ENCODE results near the gene LRP1. TPM values are rescaled to one million over a fixed set of nuclear protein-coding genes. Genes with fewer than 3 reads are reported as not detected.

The LRP1 gene
- total RNA-seq, 4 donors from 2014 or later, result 128 to 312 (median 207) TPM

- Histone ChIP-seq H3K9me3 (no peaks in the 10 kb centered on the region), H3K4me1 (peaks cover 0 to 26% (median 12%) of the 10 kb centered on the region in 4 donors), H3K27ac (peak overlapping the region; percentile 95 to 99 (median 98)), H3K4me3 (peak overlapping the region; percentile 70 to 96 (median 89)), H3K36me3 (no peaks in the 10 kb centered on the region), H3K27me3 (no peaks in the 10 kb centered on the region)
- TF ChIP-seq CTCF (IDR thresholded peaks at IDR 0.05) (peak in 4 of 6 experiments; percentile 1 to 20 (median 10)), POLR2A (IDR thresholded peaks at IDR 0.05) (no peak)
- DNase-seq, result peak; percentile 64 to 73 (median 69)
Measured at GRCh38 chr12:57086493-57087009, 41.7 kb upstream of the LRP1 start.

GRCh38 chr12:57087010-57087690 lies 41.1 kb upstream of the LRP1 start:
- TF ChIP-seq POLR2A (IDR thresholded peaks at IDR 0.05) (peak in 1 of 2 donors; percentile 29), CTCF (IDR thresholded peaks at IDR 0.05) (no peak)

GRCh38 chr12:57087691-57088353 lies 40.5 kb upstream of the LRP1 start:
- Histone ChIP-seq H3K27me3 (no peaks in the 10 kb centered on the region), H3K9me3 (no peaks in the 10 kb centered on the region), H3K4me3 (peak overlapping the region; percentile 70 to 96 (median 89)), H3K4me1 (peaks cover 0 to 39% (median 12%) of the 10 kb centered on the region in 4 donors), H3K27ac (peak overlapping the region; percentile 95 to 99 (median 98)), H3K36me3 (peaks cover 0 to 10% (median 0%) of the 10 kb centered on the region in 3 donors)
- DNase-seq, result peak; percentile 77 to 94 (median 90)
- TF ChIP-seq CTCF (IDR thresholded peaks at IDR 0.05), result peak in 1 of 6 experiments; percentile 6
- TF ChIP-seq POLR2A (IDR thresholded peaks at IDR 0.05), result no peak

More at GRCh38 chr12:57087010-57087690, 41.1 kb upstream of the LRP1 start:
- H3K27ac ChIP-seq, result peak overlapping the region; percentile 95 to 99 (median 98)
- H3K27me3 ChIP-seq, result no peaks in the 10 kb centered on the region
- H3K4me1 ChIP-seq, result peaks cover 0 to 32% (median 12%) of the 10 kb centered on the region in 4 donors
- H3K4me3 ChIP-seq, result peak overlapping the region; percentile 70 to 96 (median 89)
- no peaks in the 10 kb centered on the region for H3K9me3 ChIP-seq
- peak; percentile 80 to 96 (median 94) for DNase-seq
- peaks cover 0 to 3% (median 0%) of the 10 kb centered on the region in 3 donors for H3K36me3 ChIP-seq

- no peaks in the 10 kb centered on the region for H3K9me3 ChIP-seq
- H3K36me3 ChIP-seq, result peaks cover 0 to 17% (median 0%) of the 10 kb centered on the region in 3 donors
- TF ChIP-seq POLR2A (IDR thresholded peaks at IDR 0.05), result peak; percentile 59 to 67
- peak in 1 of 6 experiments; percentile 7 for TF ChIP-seq CTCF (IDR thresholded peaks at IDR 0.05)
- peak within 1 kb of the TSS; percentile 95 to 99 (median 98) for H3K27ac ChIP-seq
- H3K4me3 ChIP-seq, result peak within 1 kb of the TSS; percentile 70 to 96 (median 89)
- no peaks in the 10 kb centered on the region for H3K27me3 ChIP-seq
- peak; percentile 97 to 99 (median 98) for DNase-seq
- H3K4me1 ChIP-seq, result peaks cover 0 to 47% (median 20%) of the 10 kb centered on the region in 4 donors
Measured at GRCh38 chr12:57088354-57089270, 39.7 kb upstream of the LRP1 start, which contains the start of gene NAB2. NAB2 (plus strand) TSS chr12:57089114; CDS start chr12:57089272, 158 bp downstream.

All from Peyer's patch (tissue), 4 donors.